Naive thymus-derived CD8-positive, alpha-beta T cell (primary cell): ENCODE results near the gene LRRN4CL. TPM values are rescaled to one million over a fixed set of nuclear protein-coding genes. Genes with fewer than 3 reads are reported as not detected.

Experiments used
- ATAC-seq, 2 donors: fragments of 150-1000 bp; cut with Tn5 transposase in 1 of 2; sonication (Bioruptor Pico), chemical (Tn5 transposase) in 1 of 2; 1 replicate in 1 of 2; 2 replicates in 1 of 2; pipeline ENCODE4 v1.10.0; 2021; ENCODE audit warnings: mild to moderate bottlenecking in 2 of 2, moderate library complexity in 2 of 2
- POLR2A ChIA-PET: fragments of 350-600 bp; sonication (Branson Sonifier 250); formaldehyde crosslinking; loops from one replicate; lab custom pipeline; 2021; ENCODE audit warnings: antibody characterized with exemption; lab: Charles Lee
- DNase-seq, 10 donors: peaks; one replicate each; pipeline versions ENCODE4 v3.0.0 to v3.0.0-alpha.2; 2020 to 2022
- H3K27ac Mint-ChIP-seq, 10 donors: one replicate each; pipeline ENCODE4 v1.8.0; 2020 to 2022; ENCODE audit warnings: mild to moderate bottlenecking in 10 of 10, mixed read lengths in 10 of 10, moderate library complexity in 4 of 10, inconsistent platforms in 1 of 10
- H3K27me3 Mint-ChIP-seq, 5 donors: one replicate each; pipeline ENCODE4 v1.8.0; 2021 to 2022; ENCODE audit warnings: mixed read lengths in 5 of 5
- H3K36me3 Mint-ChIP-seq, 3 donors: one replicate each; pipeline ENCODE4 v1.8.0; 2020 to 2022; ENCODE audit warnings: mixed read lengths in 3 of 3, mild to moderate bottlenecking in 2 of 3, inconsistent platforms in 1 of 3
- H3K4me1 Mint-ChIP-seq, 4 donors: one replicate each; pipeline ENCODE4 v1.8.0; 2021 to 2022; ENCODE audit warnings: mixed read lengths in 4 of 4
- H3K4me3 Mint-ChIP-seq, 10 donors: one replicate each; pipeline ENCODE4 v1.8.0; 2020 to 2022; ENCODE audit warnings: mild to moderate bottlenecking in 10 of 10, mixed read lengths in 10 of 10, moderate library complexity in 6 of 10, inconsistent platforms in 1 of 10
- H3K9me3 Mint-ChIP-seq, 9 donors: one replicate each; pipeline ENCODE4 v1.8.0; 2020 to 2022; ENCODE audit warnings: mixed read lengths in 9 of 9, mild to moderate bottlenecking in 3 of 9, inconsistent platforms in 1 of 9, moderate library complexity in 1 of 9
- polyA plus RNA-seq, 3 donors: library from polyadenylated mRNA; unstranded; fragments of 300-500 nt; fragmentation: Illumina TruSeq; gene quantifications; one replicate each; pipeline ENCODE4 v1.2.3, GENCODE V29; 2021
- total RNA-seq, 8 experiments: library from RNA in 2 of 8; stranded (reverse) in 2 of 8; gene quantifications; one replicate each; pipeline ENCODE4 v1.2.3 and lab custom pipeline; 2021 to 2026

LRRN4CL gene
- total and polyA plus RNA-seq, 5 experiments from 2014 or later, result 0.36 TPM; not detected in 4

DNA sequence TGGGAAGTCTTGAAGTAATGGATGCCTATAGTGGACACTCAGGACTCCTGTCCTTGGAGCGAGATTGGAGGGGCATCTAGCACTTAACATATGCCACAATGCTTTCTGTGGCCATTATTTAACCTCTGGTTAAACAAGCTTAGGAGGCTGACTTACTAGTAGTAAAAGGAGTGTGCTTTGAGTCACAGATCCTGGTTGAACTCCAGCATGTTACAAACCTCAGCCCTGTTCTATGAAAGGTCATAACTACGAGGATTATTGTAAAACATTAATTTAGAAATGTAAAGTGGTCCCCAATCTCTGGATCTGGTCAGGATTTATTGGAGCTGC lies 16.2 kb downstream of the LRRN4CL start:
- POLR2A ChIA-PET, result interaction anchor here (1.3 to 14.7 kb wide), 9 partner anchors 7 to 208 kb away, joined by 3 to 541 read pairs (median 38); partner anchors contain the start of genes BSCL2, C11orf98, CSKMT and EEF1G
- H3K27me3 Mint-ChIP-seq, result no peaks in the 10 kb centered on the region
- H3K27ac Mint-ChIP-seq, result peak overlapping the region in 9 of 10 donors; percentile 4 to 99 (median 84)
- peaks cover 0 to 34% (median 4%) of the 10 kb centered on the region in 3 donors for H3K36me3 Mint-ChIP-seq
- peak overlapping the region; percentile 96 to 100 (median 98) for H3K4me3 Mint-ChIP-seq
- no peak for ATAC-seq
- no peaks in the 10 kb centered on the region for H3K9me3 Mint-ChIP-seq
- H3K4me1 Mint-ChIP-seq, result peaks cover 27 to 73% (median 56%) of the 10 kb centered on the region in 4 donors
- no peak for DNase-seq

DNA sequence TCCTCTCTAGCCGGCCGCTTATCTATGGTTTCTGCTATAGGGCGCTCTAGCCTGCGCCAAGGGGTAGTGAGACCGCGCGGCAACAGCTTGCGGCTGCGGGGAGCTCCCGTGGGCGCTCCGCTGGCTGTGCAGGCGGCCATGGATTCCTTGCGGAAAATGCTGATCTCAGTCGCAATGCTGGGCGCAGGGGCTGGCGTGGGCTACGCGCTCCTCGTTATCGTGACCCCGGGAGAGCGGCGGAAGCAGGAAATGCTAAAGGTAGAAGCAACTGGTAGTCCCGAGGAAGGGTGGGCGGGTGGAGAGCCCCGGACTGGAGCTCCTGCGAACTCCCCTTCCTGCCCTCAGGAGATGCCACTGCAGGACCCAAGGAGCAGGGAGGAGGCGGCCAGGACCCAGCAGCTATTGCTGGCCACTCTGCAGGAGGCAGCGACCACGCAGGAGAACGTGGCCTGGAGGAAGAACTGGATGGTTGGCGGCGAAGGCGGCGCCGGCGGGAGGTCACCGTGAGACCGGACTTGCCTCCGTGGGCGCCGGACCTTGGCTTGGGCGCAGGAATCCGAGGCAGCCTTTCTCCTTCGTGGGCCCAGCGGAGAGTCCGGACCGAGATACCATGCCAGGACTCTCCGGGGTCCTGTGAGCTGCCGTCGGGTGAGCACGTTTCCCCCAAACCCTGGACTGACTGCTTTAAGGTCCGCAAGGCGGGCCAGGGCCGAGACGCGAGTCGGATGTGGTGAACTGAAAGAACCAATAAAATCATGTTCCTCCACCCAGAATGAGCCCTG lies 17.5 kb downstream of the LRRN4CL start, which contains the start of the genes LBHD1 and UQCC3:
TSS of gene LBHD1 (minus strand) at position 660 of the 782 bp plus-strand sequence. CDS start 2,236 bp downstream, outside the sequence.
TSS of gene UQCC3 (plus strand) at position 66 of the 782 bp plus-strand sequence. CDS start at position 139, 73 bp downstream.
- Mint-ChIP-seq H3K4me3 (peak within 1 kb of the TSS; percentile 96 to 100 (median 98)), H3K27ac (peak within 1 kb of the TSS; percentile 92 to 99 (median 96)), H3K4me1 (peaks cover 22 to 67% (median 50%) of the 10 kb centered on the region in 4 donors), H3K36me3 (peaks cover 0 to 27% (median 0%) of the 10 kb centered on the region in 3 donors), H3K9me3 (no peaks in the 10 kb centered on the region), H3K27me3 (no peaks in the 10 kb centered on the region)
- ATAC-seq (peak; percentile 75 to 76), DNase-seq (peak; percentile 52 to 85 (median 68))
- POLR2A ChIA-PET, result interaction anchor here (0.6 to 14.7 kb wide), 35 partner anchors 9 to 247 kb away, joined by 3 to 541 read pairs (median 6); partner anchors contain the start of genes B3GAT3, BSCL2, EEF1G and EML3

DNA sequence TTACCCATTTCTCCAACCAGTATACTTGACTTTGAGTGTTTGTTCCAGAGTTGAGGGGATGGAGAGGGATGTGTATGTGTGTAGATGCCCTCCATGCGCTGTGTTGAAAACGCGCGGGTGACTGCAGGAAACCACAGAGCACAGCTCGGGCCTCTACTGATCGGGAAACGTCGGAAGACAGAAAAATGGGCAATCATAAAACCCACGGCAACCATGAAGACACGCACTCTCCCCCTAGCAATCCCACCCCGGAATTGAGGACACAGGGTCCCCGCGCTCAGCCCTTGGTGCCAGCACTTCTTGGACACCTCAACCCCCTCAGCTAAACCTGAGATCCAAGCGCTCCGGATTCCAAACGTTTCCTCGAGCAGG lies 18.1 kb downstream of the LRRN4CL start:
- ATAC-seq (peak; percentile 45 to 48), DNase-seq (no peak)
- no peaks in the 10 kb centered on the region for H3K27me3 Mint-ChIP-seq
- peaks cover 24 to 67% (median 52%) of the 10 kb centered on the region in 4 donors for H3K4me1 Mint-ChIP-seq
- peaks cover 0 to 24% (median 0%) of the 10 kb centered on the region in 3 donors for H3K36me3 Mint-ChIP-seq
- POLR2A ChIA-PET, result interaction anchor here (0.6 to 14.7 kb wide), 30 partner anchors 8 to 247 kb away, joined by 3 to 541 read pairs (median 6); partner anchors contain the start of genes B3GAT3, BSCL2, EEF1G and EML3
- H3K4me3 Mint-ChIP-seq, result peak overlapping the region; percentile 96 to 100 (median 98)
- H3K27ac Mint-ChIP-seq, result peak overlapping the region; percentile 92 to 99 (median 96)
- H3K9me3 Mint-ChIP-seq, result no peaks in the 10 kb centered on the region

DNA sequence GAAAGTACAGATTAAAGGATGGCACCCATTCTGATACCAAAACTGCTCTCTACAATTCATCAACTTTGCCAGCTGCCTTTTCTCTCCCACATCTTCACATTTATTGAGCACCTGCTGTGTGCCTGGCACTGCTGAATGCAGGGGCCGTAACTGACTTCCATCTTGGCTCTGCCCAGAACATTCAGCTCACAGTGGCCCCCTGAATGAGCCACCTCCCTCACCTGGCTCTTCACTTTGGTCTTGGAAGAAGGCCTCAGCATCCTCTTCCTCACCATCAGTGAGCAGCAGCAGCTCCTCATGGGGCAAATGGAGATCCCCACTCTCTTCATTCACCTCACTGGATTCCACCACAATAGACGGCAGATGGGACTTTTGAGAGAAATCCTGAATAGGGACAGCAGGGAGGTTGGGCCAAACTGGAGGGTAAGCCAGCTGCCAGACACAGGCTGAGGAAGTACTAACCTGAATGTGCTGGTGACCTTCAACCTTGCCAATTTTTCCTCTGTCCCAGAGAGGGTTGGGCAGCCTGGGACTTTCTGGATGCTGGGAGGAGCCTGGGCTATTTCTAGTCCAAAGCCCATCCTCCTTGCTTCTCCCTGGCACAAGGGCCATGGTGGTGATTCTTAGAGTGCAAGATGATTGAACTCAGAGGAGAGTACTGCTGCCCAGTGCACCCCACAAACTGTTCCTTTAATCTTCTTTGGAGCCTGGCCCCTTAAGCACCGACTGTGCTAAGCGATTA lies 19.7 kb downstream of the LRRN4CL start:
- Mint-ChIP-seq H3K27me3 (no peaks in the 10 kb centered on the region), H3K4me3 (peak overlapping the region in 9 of 10 donors; percentile 3 to 99 (median 28))
- DNase-seq, result no peak

DNA sequence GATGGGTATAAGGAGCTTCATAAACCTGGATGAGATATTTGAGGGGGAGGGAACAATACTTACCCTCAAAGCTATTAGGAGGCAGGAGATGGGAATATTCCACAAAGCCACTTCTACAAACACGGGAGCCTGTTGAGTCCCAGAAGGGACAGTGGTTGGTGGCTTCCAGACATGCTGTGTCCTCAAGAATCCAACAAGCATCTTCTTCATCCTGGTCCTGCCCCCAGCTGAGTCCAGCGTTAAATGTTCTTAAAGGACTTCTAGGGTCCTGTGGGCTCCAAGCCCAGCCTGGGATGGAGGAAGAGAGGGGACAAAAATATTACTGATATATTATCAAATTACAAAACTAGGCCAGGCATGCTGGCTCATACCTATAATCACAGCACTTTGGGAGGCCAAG lies 21.9 kb downstream of the LRRN4CL start:
- Mint-ChIP-seq H3K27me3 (no peaks in the 10 kb centered on the region), H3K36me3 (peaks cover 5 to 21% (median 7%) of the 10 kb centered on the region in 3 donors), H3K27ac (peak overlapping the region in 9 of 10 donors; percentile 17 to 86 (median 41)), H3K4me3 (peak overlapping the region; percentile 36 to 98 (median 95)), H3K9me3 (no peaks in the 10 kb centered on the region), H3K4me1 (peaks cover 31 to 71% (median 56%) of the 10 kb centered on the region in 4 donors)
- DNase-seq, result no peak
- ATAC-seq, result no peak
- POLR2A ChIA-PET, result interaction anchor here (0.6 to 14.7 kb wide), 19 partner anchors 8 to 1603 kb away, joined by 3 to 541 read pairs (median 8); partner anchors contain the start of genes B3GAT3, EML3, GANAB and INTS5

More for the DNA sequence above, 19.7 kb downstream of the LRRN4CL start:
- POLR2A ChIA-PET, result interaction anchor here (0.6 to 14.7 kb wide), 10 partner anchors 6 to 212 kb away, joined by 3 to 541 read pairs (median 40); partner anchors contain the start of genes B3GAT3, BSCL2, EML3 and GANAB
- H3K27ac Mint-ChIP-seq, result peak overlapping the region in 9 of 10 donors; percentile 44 to 99 (median 86)
- peaks cover 27 to 68% (median 57%) of the 10 kb centered on the region in 4 donors for H3K4me1 Mint-ChIP-seq
- H3K36me3 Mint-ChIP-seq, result peaks cover 0 to 16% (median 0%) of the 10 kb centered on the region in 3 donors
- H3K9me3 Mint-ChIP-seq, result no peaks in the 10 kb centered on the region
- ATAC-seq, result no peak

DNA sequence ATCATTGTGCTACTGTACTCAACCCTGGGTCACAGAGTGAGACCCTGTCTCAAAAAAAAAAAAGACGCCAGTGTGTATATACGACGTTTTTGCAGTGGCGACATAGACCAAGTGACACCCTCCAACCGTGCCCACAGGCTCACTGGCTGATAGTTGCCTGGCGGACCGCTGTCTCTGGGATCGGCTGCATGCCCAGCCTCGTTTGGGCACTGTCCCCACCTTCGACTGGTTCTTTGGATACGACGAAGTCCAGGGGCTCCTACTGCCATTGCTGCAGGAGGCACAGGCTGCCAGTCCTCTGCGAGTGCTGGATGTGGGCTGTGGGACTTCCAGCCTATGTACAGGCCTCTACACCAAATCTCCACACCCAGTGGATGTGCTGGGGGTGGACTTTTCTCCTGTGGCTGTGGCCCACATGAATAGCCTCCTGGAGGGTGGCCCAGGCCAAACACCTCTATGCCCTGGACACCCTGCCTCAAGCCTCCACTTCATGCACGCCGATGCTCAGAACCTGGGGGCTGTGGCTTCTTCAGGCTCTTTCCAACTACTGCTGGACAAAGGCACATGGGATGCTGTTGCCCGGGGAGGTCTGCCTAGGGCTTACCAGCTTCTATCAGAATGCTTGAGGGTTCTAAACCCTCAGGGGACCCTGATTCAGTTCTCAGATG lies 22.9 kb downstream of the LRRN4CL start:
- peak overlapping the region; percentile 94 to 98 (median 95) for H3K4me3 Mint-ChIP-seq
- H3K27me3 Mint-ChIP-seq, result no peaks in the 10 kb centered on the region
- H3K36me3 Mint-ChIP-seq, result peaks cover 5 to 28% (median 7%) of the 10 kb centered on the region in 3 donors
- peaks cover 27 to 62% (median 51%) of the 10 kb centered on the region in 4 donors for H3K4me1 Mint-ChIP-seq
- DNase-seq (no peak), ATAC-seq (no peak)
- H3K9me3 Mint-ChIP-seq, result no peaks in the 10 kb centered on the region
- H3K27ac Mint-ChIP-seq, result peak overlapping the region; percentile 28 to 97 (median 95)
- POLR2A ChIA-PET, result interaction anchor here (0.6 to 14.7 kb wide), 30 partner anchors 9 to 1604 kb away, joined by 3 to 541 read pairs (median 16); partner anchors contain the start of genes B3GAT3, BSCL2, EEF1G and EML3

DNA sequence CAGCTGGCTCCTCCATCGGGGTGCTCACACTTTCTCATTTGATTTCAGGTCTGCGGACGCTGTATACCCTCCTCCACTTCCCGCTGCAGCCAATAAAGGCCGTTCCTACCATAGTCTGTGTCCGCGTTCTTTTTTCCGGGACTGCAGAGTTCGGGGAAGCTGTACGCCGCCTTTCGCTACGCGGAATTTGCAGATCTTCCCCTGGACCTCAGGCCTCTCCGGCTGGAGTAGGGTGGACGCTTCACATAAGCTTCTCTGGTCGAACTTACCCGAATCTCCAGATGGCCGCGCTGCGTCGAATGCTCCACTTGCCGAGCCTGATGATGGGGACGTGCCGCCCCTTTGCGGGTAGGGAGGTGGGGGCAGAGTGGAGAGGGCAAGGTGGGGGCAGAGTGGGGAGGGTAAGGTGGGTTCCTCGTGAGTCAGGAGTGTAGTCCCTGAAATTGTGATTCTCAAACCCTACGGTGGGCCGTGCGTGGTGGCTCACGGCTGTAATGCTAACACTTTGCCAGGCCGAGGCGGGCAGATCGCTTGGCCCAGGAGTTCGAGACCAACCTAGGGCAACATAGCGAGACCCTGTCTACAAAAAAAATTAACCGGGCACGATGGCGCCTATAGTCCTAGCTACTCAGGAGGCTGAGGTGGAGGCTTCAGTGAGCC lies 23.6 kb downstream of the LRRN4CL start:
- peak overlapping the region; percentile 86 to 97 (median 96) for H3K27ac Mint-ChIP-seq
- peak overlapping the region; percentile 94 to 98 (median 95) for H3K4me3 Mint-ChIP-seq
- peaks cover 22 to 55% (median 45%) of the 10 kb centered on the region in 4 donors for H3K4me1 Mint-ChIP-seq
- peak in 9 of 10 donors; percentile 44 to 79 (median 55) for DNase-seq
- no peaks in the 10 kb centered on the region for H3K9me3 Mint-ChIP-seq
- peaks cover 5 to 33% (median 7%) of the 10 kb centered on the region in 3 donors for H3K36me3 Mint-ChIP-seq
- peak; percentile 22 to 31 for ATAC-seq
- H3K27me3 Mint-ChIP-seq, result no peaks in the 10 kb centered on the region
- POLR2A ChIA-PET, result interaction anchor here (0.7 to 14.7 kb wide), 45 partner anchors 9 to 1570 kb away, joined by 3 to 541 read pairs (median 10); partner anchors contain the start of genes B3GAT3, BSCL2, EEF1G and EML3

DNA sequence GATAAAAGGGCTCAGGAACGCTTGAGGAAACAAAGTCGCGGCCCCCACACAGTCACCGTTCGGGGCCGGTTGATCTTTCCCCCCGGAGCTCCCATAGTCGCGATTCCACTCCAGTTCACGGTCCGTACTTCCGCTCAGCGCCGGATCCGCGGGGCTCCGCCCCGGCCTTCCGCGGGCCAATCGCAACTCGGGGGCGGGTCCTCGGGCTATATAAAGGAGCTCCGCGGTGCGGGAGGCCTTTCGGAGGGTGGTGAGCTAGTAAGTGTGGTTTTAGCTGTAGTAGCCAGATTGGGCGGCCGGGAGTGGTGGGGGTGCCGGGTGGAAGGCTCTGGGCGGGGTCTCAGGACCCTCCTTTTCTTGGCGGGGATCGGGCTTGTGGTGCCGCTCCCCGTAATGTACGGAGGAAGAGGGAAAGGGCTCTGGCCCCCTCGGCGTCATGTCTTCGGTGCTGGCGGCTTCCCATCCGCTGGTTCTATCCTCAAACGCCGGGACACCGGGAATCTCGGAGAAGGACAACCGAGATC lies 24.2 kb downstream of the LRRN4CL start, which contains the start of the genes C11orf98 and CSKMT:
TSS of gene C11orf98 (minus strand) at position 136 of the 524 bp plus-strand sequence. CDS start at position 95, 41 bp downstream.
TSS of gene CSKMT (plus strand) at position 238 of the 524 bp plus-strand sequence. CDS start 568 bp downstream, outside the sequence.
- peak within 1 kb of the TSS; percentile 86 to 97 (median 96) for H3K27ac Mint-ChIP-seq
- ATAC-seq (peak; percentile 89 to 91), DNase-seq (peak; percentile 89 to 98 (median 96))
- no peaks in the 10 kb centered on the region for H3K9me3 Mint-ChIP-seq
- H3K36me3 Mint-ChIP-seq, result peaks cover 5 to 33% (median 7%) of the 10 kb centered on the region in 3 donors
- POLR2A ChIA-PET, result interaction anchor here (0.6 to 14.7 kb wide), 49 partner anchors 10 to 1571 kb away, joined by 3 to 541 read pairs (median 7); partner anchors contain the start of genes B3GAT3, BSCL2, EEF1G and EML3
- peaks cover 22 to 49% (median 42%) of the 10 kb centered on the region in 4 donors for H3K4me1 Mint-ChIP-seq
- peak within 1 kb of the TSS; percentile 94 to 98 (median 95) for H3K4me3 Mint-ChIP-seq
- H3K27me3 Mint-ChIP-seq, result no peaks in the 10 kb centered on the region

DNA sequence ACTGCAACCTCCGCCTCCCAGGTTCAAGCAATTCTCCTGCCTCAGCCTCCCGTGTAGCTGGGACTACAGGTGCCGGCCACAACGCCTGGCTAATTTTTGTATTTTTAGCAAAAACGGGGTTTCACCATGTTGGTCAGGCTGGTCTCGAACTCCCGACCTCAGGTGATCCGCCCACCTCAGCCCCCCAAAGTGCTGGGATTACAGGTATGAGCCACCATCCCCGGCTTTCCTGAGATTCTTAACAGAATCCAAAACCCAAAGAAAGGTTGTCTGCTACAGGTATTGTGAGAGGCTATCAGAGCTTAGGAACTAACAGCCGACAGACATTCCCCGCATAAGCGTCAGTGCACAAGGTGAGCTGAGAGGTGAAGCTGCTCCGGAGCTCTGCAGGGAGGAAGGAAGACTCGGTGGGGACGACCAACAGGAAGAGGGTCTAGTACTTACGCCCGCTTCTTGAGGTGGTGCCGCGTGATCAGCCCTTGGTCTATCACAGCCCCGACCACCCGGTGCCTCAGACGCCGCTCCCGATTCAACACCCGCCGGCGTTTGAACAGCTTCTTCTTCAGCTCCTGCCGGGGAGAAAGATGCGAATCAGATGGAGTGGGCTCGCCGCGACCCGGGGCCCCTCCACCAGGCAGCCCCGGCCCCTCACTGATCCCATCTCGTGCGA lies 24.8 kb downstream of the LRRN4CL start:
- no peaks in the 10 kb centered on the region for H3K27me3 Mint-ChIP-seq
- peak overlapping the region; percentile 86 to 97 (median 96) for H3K27ac Mint-ChIP-seq
- no peaks in the 10 kb centered on the region for H3K9me3 Mint-ChIP-seq
- ATAC-seq (peak; percentile 61 to 71), DNase-seq (peak in 7 of 10 donors; percentile 33 to 79 (median 62))
- peaks cover 21 to 44% (median 40%) of the 10 kb centered on the region in 4 donors for H3K4me1 Mint-ChIP-seq
- POLR2A ChIA-PET, result interaction anchor here (0.6 to 14.7 kb wide), 44 partner anchors 11 to 1572 kb away, joined by 3 to 541 read pairs (median 10); partner anchors contain the start of genes B3GAT3, BSCL2, EEF1G and EML3
- H3K36me3 Mint-ChIP-seq, result peaks cover 5 to 33% (median 7%) of the 10 kb centered on the region in 3 donors
- H3K4me3 Mint-ChIP-seq, result peak overlapping the region; percentile 94 to 98 (median 95)
